GM15510 (cell line): ENCODE measurements around the gene SPRY4.

ENCODE experiments used
- POLR2A ChIP-seq: IDR thresholded peaks from 3 replicates; pipeline ENCODE4 v1.6.1; 2011; ENCODE audit warnings: borderline replicate concordance; ENCODE audit not compliant: insufficient read length; ENCODE audit errors: extremely low read depth

SPRY4 gene

GRCh38 chr5:142324871-142325724, at the start of gene SPRY4:
Gene SPRY4 (minus strand): TSS chr5:142325021. CDS start chr5:142315108, 9,913 bp downstream.
- peak; percentile 59 for TF ChIP-seq POLR2A

GRCh38 chr5:142368529-142368928, 43.7 kb upstream of the SPRY4 start:
- no peak for TF ChIP-seq POLR2A

- no peak for TF ChIP-seq POLR2A
Measured at GRCh38 chr5:142366007-142366406, 41.2 kb upstream of the SPRY4 start.

- no peak for TF ChIP-seq POLR2A
Measured at GRCh38 chr5:142364251-142365145, 39.7 kb upstream of the SPRY4 start.

GRCh38 chr5:142363619-142363963, 38.8 kb upstream of the SPRY4 start:
- TF ChIP-seq POLR2A = no peak

- TF ChIP-seq POLR2A = no peak
Measured at GRCh38 chr5:142360607-142361120, 35.8 kb upstream of the SPRY4 start.

GRCh38 chr5:142360051-142360498, 35.3 kb upstream of the SPRY4 start:
- no peak for TF ChIP-seq POLR2A

GRCh38 chr5:142358648-142359047, 33.8 kb upstream of the SPRY4 start:
- no peak for TF ChIP-seq POLR2A

GRCh38 chr5:142358121-142358520, 33.3 kb upstream of the SPRY4 start:
- TF ChIP-seq POLR2A = no peak

- no peak for TF ChIP-seq POLR2A
Measured at GRCh38 chr5:142357469-142358090, 32.8 kb upstream of the SPRY4 start.

GRCh38 chr5:142356716-142357468, 32.1 kb upstream of the SPRY4 start:
- TF ChIP-seq POLR2A = peak; percentile 69

GRCh38 chr5:142356349-142356715, 31.5 kb upstream of the SPRY4 start:
- no peak for TF ChIP-seq POLR2A

GRCh38 chr5:142353071-142353472, 28.3 kb upstream of the SPRY4 start:
- TF ChIP-seq POLR2A = no peak

- no peak for TF ChIP-seq POLR2A
Measured at GRCh38 chr5:142350021-142350420, 25.2 kb upstream of the SPRY4 start.

GRCh38 chr5:142346706-142347105, 21.9 kb upstream of the SPRY4 start:
- TF ChIP-seq POLR2A = no peak

GRCh38 chr5:142343531-142343930, 18.7 kb upstream of the SPRY4 start:
- TF ChIP-seq POLR2A = no peak
